ENCODE measurements around the gene PIGP.

The PIGP gene

GRCh38 chr21:37101384-37101783 lies 28.5 kb upstream of the PIGP start:
- TF ChIP-seq, protein P1, sequence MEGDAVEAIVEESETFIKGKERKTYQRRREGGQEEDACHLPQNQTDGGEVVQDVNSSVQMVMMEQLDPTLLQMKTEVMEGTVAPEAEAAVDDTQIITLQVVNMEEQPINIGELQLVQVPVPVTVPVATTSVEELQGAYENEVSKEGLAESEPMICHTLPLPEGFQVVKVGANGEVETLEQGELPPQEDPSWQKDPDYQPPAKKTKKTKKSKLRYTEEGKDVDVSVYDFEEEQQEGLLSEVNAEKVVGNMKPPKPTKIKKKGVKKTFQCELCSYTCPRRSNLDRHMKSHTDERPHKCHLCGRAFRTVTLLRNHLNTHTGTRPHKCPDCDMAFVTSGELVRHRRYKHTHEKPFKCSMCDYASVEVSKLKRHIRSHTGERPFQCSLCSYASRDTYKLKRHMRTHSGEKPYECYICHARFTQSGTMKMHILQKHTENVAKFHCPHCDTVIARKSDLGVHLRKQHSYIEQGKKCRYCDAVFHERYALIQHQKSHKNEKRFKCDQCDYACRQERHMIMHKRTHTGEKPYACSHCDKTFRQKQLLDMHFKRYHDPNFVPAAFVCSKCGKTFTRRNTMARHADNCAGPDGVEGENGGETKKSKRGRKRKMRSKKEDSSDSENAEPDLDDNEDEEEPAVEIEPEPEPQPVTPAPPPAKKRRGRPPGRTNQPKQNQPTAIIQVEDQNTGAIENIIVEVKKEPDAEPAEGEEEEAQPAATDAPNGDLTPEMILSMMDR (conservative IDR thresholded peaks at IDR 0.05; ENCODE audit: control insufficient read depth, insufficient read depth, low read depth, low read length) = no peak
- no peak overlapping the region for H3K4me3 ChIP-seq (ENCODE audit: control insufficient read depth, low read depth, low read length)
- DNase-seq (ENCODE audit: low read depth) = peak; percentile 39

DNA sequence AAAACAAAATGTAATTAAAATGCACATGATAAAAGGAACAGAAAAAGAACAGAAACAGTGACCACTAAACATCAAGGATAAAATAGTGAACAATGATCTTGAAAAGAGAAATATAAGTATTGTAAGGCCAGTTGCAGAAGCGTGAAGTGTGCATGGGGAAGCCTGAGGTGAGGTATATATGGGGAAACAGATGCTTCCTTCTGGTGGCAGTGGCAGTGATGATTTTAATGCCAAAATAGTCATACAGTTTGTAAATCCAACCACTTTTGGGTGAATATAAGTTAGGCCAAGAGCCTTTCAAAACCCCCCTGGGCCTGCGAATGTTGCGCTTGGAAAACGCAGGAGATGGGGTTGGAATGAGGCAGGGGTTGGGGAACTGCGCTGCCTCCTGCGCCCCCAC lies 27.4 kb upstream of the PIGP start:
- TF ChIP-seq, protein P1 (conservative IDR thresholded peaks at IDR 0.05; ENCODE audit: control insufficient read depth, insufficient read depth, low read depth, low read length) = no peak
- no peak for DNase-seq (ENCODE audit: low read depth)
- H3K4me3 ChIP-seq (ENCODE audit: control insufficient read depth, low read depth, low read length) = no peak overlapping the region

- TF ChIP-seq, protein P1 (conservative IDR thresholded peaks at IDR 0.05; ENCODE audit: control insufficient read depth, insufficient read depth, low read depth, low read length) = no peak
- DNase-seq (ENCODE audit: low read depth) = no peak
- no peak overlapping the region for H3K4me3 ChIP-seq (ENCODE audit: control insufficient read depth, low read depth, low read length)
Measured at GRCh38 chr21:37098751-37099150, 25.9 kb upstream of the PIGP start.

DNA sequence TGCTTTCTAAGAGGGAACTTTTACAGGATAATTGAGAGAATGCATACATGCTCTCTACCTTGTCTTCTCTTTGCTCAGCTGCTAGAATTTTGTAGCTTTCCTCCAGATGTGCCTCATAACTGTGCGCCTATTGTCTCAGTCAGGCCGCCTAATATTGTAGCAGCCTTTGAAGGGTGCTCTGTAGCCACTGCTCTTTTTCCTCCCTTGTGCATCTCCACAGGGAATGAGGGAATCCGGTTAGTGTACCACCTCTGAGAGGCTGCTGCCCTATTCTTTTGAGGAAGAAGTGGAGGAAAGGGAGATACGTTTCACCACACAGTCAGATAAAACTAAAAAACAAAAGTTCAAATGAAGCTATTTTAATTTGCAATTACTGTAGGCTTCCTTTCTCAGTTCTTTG lies 22.9 kb upstream of the PIGP start:
- TF ChIP-seq, protein P1 (conservative IDR thresholded peaks at IDR 0.05; ENCODE audit: control insufficient read depth, insufficient read depth, low read depth, low read length) = no peak
- no peak for DNase-seq (ENCODE audit: low read depth)
- no peak overlapping the region for H3K4me3 ChIP-seq (ENCODE audit: control insufficient read depth, low read depth, low read length)

GRCh38 chr21:37093977-37094376 lies 21.1 kb upstream of the PIGP start:
- TF ChIP-seq, protein P1 (conservative IDR thresholded peaks at IDR 0.05; ENCODE audit: control insufficient read depth, insufficient read depth, low read depth, low read length) = no peak
- DNase-seq (ENCODE audit: low read depth) = no peak

GRCh38 chr21:37088186-37088735 lies 15.4 kb upstream of the PIGP start:
- peak; percentile 41 for DNase-seq (ENCODE audit: low read depth)
- no peak overlapping the region for H3K4me3 ChIP-seq (ENCODE audit: control insufficient read depth, low read depth, low read length)
- TF ChIP-seq, protein P1 (conservative IDR thresholded peaks at IDR 0.05; ENCODE audit: control insufficient read depth, insufficient read depth, low read depth, low read length) = no peak

More at GRCh38 chr21:37093977-37094376, 21.1 kb upstream of the PIGP start:
- no peak overlapping the region for H3K4me3 ChIP-seq (ENCODE audit: control insufficient read depth, low read depth, low read length)

- TF ChIP-seq, protein P1 (conservative IDR thresholded peaks at IDR 0.05; ENCODE audit: control insufficient read depth, insufficient read depth, low read depth, low read length) = peak; percentile 56
- H3K4me3 ChIP-seq (ENCODE audit: control insufficient read depth, low read depth, low read length) = no peak overlapping the region
- peak; percentile 85 for DNase-seq (ENCODE audit: low read depth)
Measured at GRCh38 chr21:37087188-37087587, 14.3 kb upstream of the PIGP start.
